Activated T-cell treated with anti-CD3 and anti-CD28 coated beads, Interleukin-2, amount 50 U/mL, for 72 hours (primary cell): ENCODE results near the gene PPM1H. TPM values are rescaled to one million over a fixed set of nuclear protein-coding genes. Genes with fewer than 3 reads are reported as not detected.
"Not testable (repeated sequence)": the region's sequence is repeated elsewhere in the genome, so short reads cannot be mapped to it uniquely, and the experiment has no call there.

Experiments
- ATAC-seq, 2 donors: fragments of 150-1000 bp; cut with Tn5 transposase; replicated peaks in 1 of 2; 2 replicates each; pipeline ENCODE4 v1.10.0; 2021; ENCODE audit warnings: moderate library complexity in 2 of 2, mild to moderate bottlenecking in 1 of 2
- DNase-seq, 2 donors: peaks; one replicate each; pipeline ENCODE4 v3.0.0; 2021 to 2022; ENCODE audit warnings: mixed read lengths in 1 of 2
- H3K27ac Mint-ChIP-seq: one replicate; pipeline ENCODE4 v1.8.0; 2022; ENCODE audit warnings: mild to moderate bottlenecking, moderate library complexity, mixed read lengths
- H3K27me3 Mint-ChIP-seq: one replicate; pipeline ENCODE4 v1.8.0; 2022; ENCODE audit warnings: low read depth, mixed read lengths
- H3K36me3 Mint-ChIP-seq, 2 donors: one replicate each; pipeline ENCODE4 v1.8.0; 2022; ENCODE audit warnings: mixed read lengths in 2 of 2, mild to moderate bottlenecking in 1 of 2; ENCODE audit not compliant: insufficient read depth in 2 of 2
- H3K4me1 Mint-ChIP-seq: one replicate; pipeline ENCODE4 v1.8.0; 2022; ENCODE audit warnings: low read depth, mixed read lengths
- H3K4me3 Mint-ChIP-seq, 2 donors: one replicate each; pipeline ENCODE4 v1.8.0; 2022; ENCODE audit warnings: mild to moderate bottlenecking in 2 of 2, mixed read lengths in 2 of 2, moderate library complexity in 2 of 2
- H3K9me3 Mint-ChIP-seq, 2 donors: one replicate each; pipeline ENCODE4 v1.8.0; 2022; ENCODE audit warnings: mixed read lengths in 2 of 2
- total RNA-seq, 2 donors: library from RNA; stranded (reverse); gene quantifications; one replicate each; pipeline ENCODE4 v1.2.3, GENCODE V29; 2022

Gene PPM1H
- total RNA-seq, 2 donors from 2014 or later: not detected

DNA sequence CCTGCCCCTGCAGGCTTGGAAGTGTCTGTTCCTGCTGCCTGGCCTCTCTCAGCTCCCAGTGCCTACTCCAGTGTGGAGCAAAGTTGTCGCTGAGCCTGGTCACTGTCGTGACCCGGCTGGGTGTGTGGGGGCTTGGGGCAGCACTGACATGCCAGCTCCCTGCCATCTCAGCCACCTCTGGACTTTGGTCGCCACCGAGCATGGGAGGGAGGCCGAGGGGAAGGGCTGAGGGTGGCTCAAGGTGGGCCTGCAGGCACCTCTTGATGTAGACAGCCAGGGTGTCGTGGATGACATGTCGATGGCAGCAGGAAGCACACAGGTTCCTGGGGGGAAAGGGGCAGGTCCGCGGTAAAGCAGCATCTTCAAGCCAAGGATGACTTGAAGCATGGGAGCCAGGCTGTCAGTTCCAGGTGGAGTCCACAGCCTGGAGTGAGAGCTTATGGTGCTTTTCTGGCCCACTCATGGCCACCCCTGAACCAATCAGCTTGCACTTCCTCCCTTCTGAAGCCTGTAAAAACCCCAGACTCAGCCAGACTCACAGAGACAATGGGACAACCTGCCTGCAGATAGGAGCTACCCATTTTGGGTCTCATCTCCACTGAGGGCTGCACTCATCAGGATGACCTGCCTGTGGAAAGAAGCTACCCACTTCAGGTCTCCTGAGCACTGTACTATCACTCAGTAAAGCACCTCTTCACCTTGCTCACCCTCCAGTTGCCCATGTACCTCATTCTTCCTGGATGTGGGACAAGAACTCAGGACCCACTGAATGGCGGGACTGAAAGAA, 258.2 kb downstream of the PPM1H start:
- H3K9me3 Mint-ChIP-seq: peaks cover 0 to 4% of the 10 kb centered on the region in 2 donors
- H3K4me3 Mint-ChIP-seq: no peak overlapping the region
- no peaks in the 10 kb centered on the region for H3K36me3 Mint-ChIP-seq
- H3K27ac Mint-ChIP-seq: no peak overlapping the region
- DNase-seq (no peak), ATAC-seq (no peak)
- no peaks in the 10 kb centered on the region for H3K4me1 Mint-ChIP-seq
- peaks cover 16% of the 10 kb centered on the region for H3K27me3 Mint-ChIP-seq

DNA sequence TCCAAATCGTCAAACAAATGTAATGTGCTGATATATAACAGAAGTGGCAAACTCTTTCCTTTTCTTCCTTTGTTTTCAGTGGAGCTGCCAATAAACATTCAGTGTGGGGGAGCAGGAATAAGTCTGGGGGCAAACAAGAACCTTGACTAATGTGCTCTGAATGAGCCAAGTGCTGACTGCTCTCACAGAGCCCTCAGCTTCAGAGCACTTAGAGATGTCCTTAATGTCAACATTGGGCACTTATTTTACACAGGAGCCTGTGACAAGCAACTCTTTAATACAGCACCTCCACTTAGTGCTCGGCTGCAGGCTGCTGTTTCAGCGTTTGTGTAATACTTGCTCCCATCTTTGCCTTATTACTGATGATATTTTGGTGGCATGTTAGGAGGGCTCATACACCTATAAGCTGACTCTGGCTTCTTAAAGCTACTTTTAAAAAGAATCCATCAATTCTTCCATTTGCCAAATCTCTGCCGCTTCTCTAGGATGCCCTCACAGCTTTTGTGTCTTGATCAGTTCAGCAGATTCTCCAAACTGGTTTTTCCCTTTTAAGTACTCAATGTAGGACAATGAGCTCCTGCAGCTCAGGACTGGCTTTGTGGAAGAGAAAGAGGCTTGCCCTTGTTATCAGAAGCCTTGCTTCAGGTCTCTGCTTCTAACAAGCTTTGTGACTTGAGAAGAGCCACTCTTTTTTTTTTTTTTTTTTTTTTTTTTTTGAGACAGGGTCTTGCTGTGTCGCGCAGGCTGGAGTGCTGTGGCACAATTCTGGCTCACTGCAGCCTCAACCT, 261.7 kb downstream of the PPM1H start:
- ATAC-seq (no peak), DNase-seq (no peak)
- peaks cover 0 to 4% of the 10 kb centered on the region in 2 donors for H3K9me3 Mint-ChIP-seq
- no peaks in the 10 kb centered on the region for H3K27me3 Mint-ChIP-seq
- H3K27ac Mint-ChIP-seq: no peak overlapping the region
- H3K36me3 Mint-ChIP-seq: no peaks in the 10 kb centered on the region
- H3K4me1 Mint-ChIP-seq: no peaks in the 10 kb centered on the region
- H3K4me3 Mint-ChIP-seq: no peak overlapping the region

DNA sequence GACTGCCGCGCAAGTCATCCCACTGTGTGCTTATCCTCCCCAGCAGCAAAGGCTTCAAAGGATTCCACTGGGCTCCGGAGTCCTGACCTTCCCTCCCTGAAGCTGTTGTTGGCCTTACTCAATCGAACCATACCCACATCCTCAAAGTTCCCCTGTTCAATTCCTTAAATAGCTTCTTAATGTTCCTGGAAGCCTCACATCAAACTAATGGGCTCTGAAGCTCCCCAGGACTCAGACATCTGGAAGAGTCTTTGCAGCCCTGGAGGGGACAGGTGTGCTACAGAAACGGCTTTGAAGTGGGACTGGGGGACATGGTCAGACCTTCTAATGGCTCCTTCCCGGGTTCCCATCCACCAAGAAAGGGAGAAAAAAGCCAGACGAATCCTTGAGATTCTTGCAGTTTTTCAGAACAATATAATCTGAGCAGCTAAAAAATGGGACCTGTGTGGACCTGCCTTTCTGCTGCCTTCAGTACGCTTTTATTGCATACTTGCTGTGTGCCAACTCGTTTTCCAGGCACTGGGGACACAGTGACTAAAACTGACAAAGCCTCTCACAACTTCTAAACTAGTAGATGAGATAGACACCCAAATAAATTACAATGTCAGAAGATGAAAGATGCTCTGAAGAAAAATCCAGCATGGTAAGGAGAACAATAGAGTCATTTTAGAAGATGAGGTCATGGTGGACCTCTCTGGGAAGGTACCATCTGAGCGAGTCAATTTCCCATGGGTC, 263.8 kb downstream of the PPM1H start:
- ATAC-seq (no peak), DNase-seq (no peak)
- Mint-ChIP-seq H3K36me3 (no peaks in the 10 kb centered on the region), H3K9me3 (no peaks in the 10 kb centered on the region), H3K27ac (no peak overlapping the region), H3K27me3 (no peaks in the 10 kb centered on the region), H3K4me1 (no peaks in the 10 kb centered on the region), H3K4me3 (no peak overlapping the region)

DNA sequence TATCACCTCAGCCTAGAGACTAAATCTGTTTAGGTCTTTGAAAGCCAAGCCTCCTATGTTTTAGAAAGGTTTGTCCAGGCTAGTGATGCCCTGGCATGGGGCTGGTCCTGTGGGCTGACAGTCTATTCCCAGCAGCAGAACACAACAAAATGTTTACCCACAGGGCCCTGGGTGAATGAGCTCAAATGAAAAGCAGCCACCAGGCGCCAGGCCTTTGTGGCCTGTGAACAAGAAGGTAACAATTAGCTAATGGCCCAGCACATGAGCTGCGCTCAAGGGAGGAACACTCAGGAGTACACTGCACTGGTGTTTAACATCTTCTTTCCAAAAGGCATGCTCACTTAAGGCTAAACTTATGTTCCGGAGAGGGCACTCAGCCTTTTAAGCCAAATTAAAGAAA, 266.2 kb downstream of the PPM1H start:
- H3K4me1 Mint-ChIP-seq: no peaks in the 10 kb centered on the region
- no peaks in the 10 kb centered on the region for H3K36me3 Mint-ChIP-seq
- H3K9me3 Mint-ChIP-seq: no peaks in the 10 kb centered on the region
- no peak overlapping the region for H3K27ac Mint-ChIP-seq
- no peaks in the 10 kb centered on the region for H3K27me3 Mint-ChIP-seq
- no peak overlapping the region for H3K4me3 Mint-ChIP-seq
- no peak for ATAC-seq
- no peak for DNase-seq

DNA sequence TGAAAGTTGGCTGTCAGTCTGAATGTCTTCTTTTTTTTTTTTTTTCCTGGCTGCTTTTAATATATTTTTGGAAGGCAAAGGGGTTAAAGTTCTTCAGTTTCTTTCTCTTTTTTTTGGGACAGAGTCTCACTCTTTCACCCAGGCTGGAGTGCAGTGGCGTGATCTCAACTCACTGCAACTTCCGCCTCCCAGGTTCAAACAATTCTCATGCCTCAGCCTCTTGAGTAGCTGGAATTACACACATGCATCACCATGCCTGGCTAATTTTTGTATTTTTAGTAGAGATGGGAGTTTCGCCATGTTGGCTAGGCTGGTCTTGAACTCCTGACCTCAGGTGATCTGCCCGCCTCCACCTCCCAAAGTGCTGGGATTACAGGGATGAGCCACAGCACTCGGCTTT, 270.0 kb downstream of the PPM1H start:
- not testable (repeated sequence) for DNase-seq, H3K27ac Mint-ChIP-seq, H3K4me3 Mint-ChIP-seq, H3K4me1 Mint-ChIP-seq, H3K9me3 Mint-ChIP-seq, H3K36me3 Mint-ChIP-seq, H3K27me3 Mint-ChIP-seq, ATAC-seq

DNA sequence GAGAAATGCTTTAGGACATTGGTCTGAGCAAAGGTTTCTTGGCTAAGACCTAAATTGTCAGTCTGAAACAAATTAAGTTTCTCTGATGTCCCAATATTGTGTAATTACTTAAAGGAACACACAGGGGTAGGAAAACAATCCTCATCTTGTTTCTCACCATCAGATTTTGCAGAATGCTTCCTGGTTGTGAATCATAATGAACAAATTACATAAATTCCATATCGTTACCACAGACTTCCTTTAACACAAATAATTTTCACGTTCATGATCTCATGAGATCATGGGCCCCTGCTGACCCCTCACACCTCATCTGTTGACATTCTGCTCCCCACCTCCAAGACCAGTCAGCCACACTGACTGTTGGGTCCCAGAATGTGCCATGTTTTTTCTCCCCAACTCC, 274.2 kb downstream of the PPM1H start:
- H3K27ac Mint-ChIP-seq: no peak overlapping the region
- no peak for ATAC-seq

DNA sequence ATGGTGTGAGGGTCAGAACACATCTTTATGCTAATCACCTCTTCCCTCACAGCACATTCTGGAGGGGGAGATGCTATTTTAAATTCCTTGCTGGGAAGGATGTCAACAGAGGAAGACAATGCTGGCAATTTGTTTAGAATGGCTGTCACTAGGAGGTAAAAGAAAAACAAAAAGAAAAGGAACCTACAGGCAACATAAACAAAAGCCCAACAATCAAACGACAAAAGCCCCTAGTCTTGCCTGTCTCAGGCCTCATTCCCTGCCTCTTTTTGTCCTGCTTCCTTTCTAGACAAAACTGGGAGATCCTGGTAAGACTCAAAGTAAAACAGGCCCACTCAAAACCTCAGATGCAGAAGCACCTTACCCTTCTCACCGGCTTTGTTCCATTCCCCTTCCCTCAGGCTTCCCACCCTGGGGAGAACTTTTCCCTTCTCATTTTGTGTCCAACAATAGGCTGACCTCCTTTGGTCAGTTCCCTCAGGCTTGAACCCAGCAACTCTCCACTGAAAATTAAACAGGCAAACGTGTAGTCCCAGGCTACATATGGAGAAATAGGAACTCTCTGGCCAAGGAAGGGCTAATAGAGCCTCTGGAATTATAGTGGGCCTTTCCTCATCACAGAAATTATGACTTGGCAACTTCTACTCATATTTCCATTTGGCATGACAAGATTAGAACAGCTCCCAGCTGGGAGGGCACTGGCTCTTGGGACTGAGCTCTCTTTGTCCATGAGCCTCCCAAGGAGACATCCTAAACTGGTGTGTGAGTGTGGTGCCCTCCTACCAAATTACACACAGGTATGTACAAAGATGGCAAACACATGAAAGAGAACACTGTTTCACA, 275.3 kb downstream of the PPM1H start:
- H3K4me3 Mint-ChIP-seq: no peak overlapping the region
- no peaks in the 10 kb centered on the region for H3K36me3 Mint-ChIP-seq
- H3K4me1 Mint-ChIP-seq: peaks cover 3% of the 10 kb centered on the region

More for the DNA sequence above, 274.2 kb downstream of the PPM1H start:
- Mint-ChIP-seq H3K4me3 (no peak overlapping the region), H3K4me1 (no peaks in the 10 kb centered on the region), H3K27me3 (peaks cover 11% of the 10 kb centered on the region), H3K36me3 (no peaks in the 10 kb centered on the region), H3K9me3 (no peaks in the 10 kb centered on the region)
- no peak for DNase-seq

DNA sequence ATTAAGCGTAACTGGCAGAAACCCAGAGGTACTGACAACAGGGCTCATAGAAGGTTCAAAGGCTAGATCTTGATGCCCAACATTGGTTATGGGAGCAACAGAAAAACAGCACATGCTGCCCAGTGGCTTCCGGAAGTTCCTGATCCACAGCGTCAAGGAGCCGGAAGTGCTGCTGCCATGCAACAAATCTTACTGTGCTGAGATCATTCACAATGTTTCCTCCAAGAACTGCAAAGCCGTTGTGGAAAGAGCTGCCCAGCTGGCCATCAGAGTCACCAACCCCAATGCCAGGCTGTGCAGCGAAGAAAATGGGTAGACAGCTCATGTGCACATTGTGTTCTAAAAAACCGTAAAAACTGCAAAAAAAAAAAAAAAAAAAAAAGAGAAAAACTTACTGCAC, 276.0 kb downstream of the PPM1H start:
- no peaks in the 10 kb centered on the region for H3K36me3 Mint-ChIP-seq
- no peak overlapping the region for H3K27ac Mint-ChIP-seq
- peaks cover 6% of the 10 kb centered on the region for H3K4me1 Mint-ChIP-seq
- no peak for ATAC-seq
- H3K4me3 Mint-ChIP-seq: no peak overlapping the region
- no peaks in the 10 kb centered on the region for H3K9me3 Mint-ChIP-seq
- DNase-seq: no peak
- H3K27me3 Mint-ChIP-seq: peaks cover 28% of the 10 kb centered on the region

More for the DNA sequence above, 275.3 kb downstream of the PPM1H start:
- Mint-ChIP-seq H3K9me3 (no peaks in the 10 kb centered on the region), H3K27me3 (peaks cover 22% of the 10 kb centered on the region), H3K27ac (no peak overlapping the region)
- ATAC-seq (no peak), DNase-seq (no peak)

DNA sequence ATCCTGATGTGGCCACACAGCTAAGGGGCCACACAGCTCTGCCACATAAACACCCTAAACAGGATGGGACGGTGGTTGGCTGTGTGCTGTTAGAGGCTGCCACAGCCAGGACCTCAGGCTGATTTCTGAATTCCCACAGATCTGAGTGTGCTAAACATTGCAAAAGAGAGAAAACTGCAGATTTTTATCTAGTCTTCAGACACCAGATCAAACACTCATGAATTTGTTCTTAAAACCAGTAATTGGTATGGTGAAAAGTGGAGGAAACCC, 277.7 kb downstream of the PPM1H start:
- H3K4me1 Mint-ChIP-seq: peaks cover 6% of the 10 kb centered on the region
- no peak overlapping the region for H3K4me3 Mint-ChIP-seq
- H3K9me3 Mint-ChIP-seq: no peaks in the 10 kb centered on the region
- no peak overlapping the region for H3K27ac Mint-ChIP-seq
- DNase-seq (no peak), ATAC-seq (no peak)
- no peaks in the 10 kb centered on the region for H3K36me3 Mint-ChIP-seq
- peaks cover 28% of the 10 kb centered on the region for H3K27me3 Mint-ChIP-seq

DNA sequence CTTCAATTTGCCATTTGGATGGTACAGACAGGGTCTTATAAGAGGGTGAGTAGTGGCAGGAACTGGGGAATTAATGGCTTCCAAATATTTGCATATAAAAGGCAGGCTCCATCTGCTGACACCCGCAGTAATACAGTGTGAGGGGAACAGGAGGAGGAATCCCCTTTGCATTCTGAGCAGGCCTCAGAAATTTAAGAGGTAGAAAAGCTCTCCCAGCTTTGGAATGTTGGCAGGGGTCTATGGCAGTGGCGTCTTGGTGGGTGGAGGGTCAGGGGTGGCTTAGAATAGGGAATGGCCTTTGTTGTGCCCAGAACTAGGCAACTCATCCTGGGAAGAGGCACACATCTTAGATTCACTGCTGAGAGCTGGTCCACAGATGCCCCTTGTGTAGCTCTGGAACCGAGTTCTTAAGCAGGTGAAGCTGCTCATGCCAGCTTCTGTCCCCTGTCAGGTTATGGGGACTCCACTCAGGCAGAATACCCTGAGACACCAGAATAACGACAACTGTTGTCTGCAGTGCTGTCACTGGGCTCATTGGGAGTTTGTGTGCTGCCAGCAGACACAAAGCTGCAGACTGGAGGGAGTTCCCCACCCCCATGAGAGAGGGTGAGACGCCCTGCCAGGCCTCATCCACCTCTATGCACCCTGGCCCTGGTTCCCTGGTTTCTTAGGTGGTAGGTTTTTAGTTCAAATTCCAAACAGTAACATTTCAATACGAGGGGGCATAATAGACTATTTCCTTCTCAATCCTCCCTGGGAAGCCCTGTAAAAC, 278.2 kb downstream of the PPM1H start:
- Mint-ChIP-seq H3K9me3 (no peaks in the 10 kb centered on the region), H3K36me3 (no peaks in the 10 kb centered on the region), H3K4me3 (no peak overlapping the region), H3K27ac (no peak overlapping the region), H3K4me1 (peaks cover 6% of the 10 kb centered on the region), H3K27me3 (peaks cover 28% of the 10 kb centered on the region)
- DNase-seq (no peak), ATAC-seq (no peak)

DNA sequence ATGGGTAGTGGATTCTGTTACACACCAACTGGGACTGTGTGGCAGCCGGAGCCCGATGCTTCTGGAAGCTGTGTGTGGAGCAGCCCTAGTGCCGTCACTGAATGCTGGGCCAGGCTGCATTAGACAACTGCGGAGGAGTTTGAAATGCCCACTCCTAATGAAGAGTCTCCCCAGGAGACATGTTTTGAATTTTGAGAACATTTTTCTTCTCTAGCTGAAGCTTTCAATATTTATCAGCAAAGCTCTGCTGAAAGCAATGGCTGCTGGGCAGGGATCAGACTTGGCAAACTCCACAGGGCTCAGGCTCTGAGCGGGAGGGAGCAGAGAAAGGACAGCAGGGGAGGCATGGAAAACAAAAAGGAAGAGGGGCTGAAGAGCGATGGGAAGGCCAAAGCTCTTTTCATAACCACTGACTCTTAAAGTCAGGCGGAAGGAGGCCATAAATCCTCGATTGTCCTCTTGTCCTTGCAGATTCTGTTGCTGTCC, 279.2 kb downstream of the PPM1H start:
- no peak for DNase-seq
- Mint-ChIP-seq H3K36me3 (no peaks in the 10 kb centered on the region), H3K4me1 (peaks cover 6% of the 10 kb centered on the region), H3K27ac (no peak overlapping the region), H3K4me3 (no peak overlapping the region), H3K27me3 (peaks cover 28% of the 10 kb centered on the region), H3K9me3 (no peaks in the 10 kb centered on the region)
- ATAC-seq: no peak
